ENCODE results near the gene NKAIN1. TPM values are rescaled to one million over a fixed set of nuclear protein-coding genes. Genes with fewer than 3 reads are reported as not detected.

NKAIN1 gene
- polyA plus RNA-seq, 2 of the 4 experiments (the other 2 are of a cell fraction), result 0.74 to 0.80 TPM

DNA sequence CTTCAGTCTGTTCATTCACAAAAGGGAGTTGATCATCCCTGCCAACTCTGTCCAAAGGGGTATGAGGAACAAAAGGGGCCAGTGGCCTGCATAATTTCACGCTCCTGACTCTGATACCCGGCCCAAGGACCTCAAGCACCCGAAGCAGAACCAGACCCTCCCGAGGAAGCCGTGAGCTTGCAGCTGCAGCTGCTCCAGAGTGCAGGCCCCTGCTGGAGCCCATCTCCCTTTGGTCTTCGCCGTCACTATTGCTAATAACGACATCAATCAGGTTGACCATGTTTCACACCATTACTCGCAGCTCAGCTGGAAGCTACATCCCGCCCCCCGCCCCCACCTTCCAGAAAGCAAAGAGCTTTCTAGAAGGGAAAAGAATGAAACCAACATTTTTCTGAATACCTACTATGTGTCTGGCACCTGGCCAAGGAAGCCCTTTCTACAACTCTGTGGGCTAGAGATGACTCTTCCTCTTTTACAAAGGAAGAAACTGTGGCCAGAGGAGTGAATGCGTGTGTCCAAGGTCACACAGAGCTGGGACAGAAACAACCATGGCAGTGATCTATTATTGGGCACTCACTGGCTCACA, 5.5 kb downstream of the NKAIN1 start (continued):
- no peak for TF ChIP-seq RAD21 (conservative IDR thresholded peaks at IDR 0.05 in 1 of 2, IDR thresholded peaks at IDR 0.05 in 1 of 2)
- TF ChIP-seq, protein P1, sequence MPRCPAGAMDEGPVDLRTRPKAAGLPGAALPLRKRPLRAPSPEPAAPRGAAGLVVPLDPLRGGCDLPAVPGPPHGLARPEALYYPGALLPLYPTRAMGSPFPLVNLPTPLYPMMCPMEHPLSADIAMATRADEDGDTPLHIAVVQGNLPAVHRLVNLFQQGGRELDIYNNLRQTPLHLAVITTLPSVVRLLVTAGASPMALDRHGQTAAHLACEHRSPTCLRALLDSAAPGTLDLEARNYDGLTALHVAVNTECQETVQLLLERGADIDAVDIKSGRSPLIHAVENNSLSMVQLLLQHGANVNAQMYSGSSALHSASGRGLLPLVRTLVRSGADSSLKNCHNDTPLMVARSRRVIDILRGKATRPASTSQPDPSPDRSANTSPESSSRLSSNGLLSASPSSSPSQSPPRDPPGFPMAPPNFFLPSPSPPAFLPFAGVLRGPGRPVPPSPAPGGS (IDR thresholded peaks at IDR 0.05), result no peak
- no peak for TF ChIP-seq TP53 (CRISPR knock-in tag; IDR thresholded peaks at IDR 0.05)
- no peak for TF ChIP-seq GATA3 (IDR thresholded peaks at IDR 0.05; ENCODE audit: borderline replicate concordance)
- TF ChIP-seq FOSB (CRISPR knock-in tag; IDR thresholded peaks at IDR 0.05), result no peak
- TF ChIP-seq FOSL2 (IDR thresholded peaks at IDR 0.05), result no peak
- TF ChIP-seq FOSL2 (CRISPR knock-in tag; IDR thresholded peaks at IDR 0.05), result no peak
- TF ChIP-seq POLR2AphosphoS2 (conservative IDR thresholded peaks at IDR 0.05; ENCODE audit: low read length), result no peak
- TF ChIP-seq, protein P2, sequence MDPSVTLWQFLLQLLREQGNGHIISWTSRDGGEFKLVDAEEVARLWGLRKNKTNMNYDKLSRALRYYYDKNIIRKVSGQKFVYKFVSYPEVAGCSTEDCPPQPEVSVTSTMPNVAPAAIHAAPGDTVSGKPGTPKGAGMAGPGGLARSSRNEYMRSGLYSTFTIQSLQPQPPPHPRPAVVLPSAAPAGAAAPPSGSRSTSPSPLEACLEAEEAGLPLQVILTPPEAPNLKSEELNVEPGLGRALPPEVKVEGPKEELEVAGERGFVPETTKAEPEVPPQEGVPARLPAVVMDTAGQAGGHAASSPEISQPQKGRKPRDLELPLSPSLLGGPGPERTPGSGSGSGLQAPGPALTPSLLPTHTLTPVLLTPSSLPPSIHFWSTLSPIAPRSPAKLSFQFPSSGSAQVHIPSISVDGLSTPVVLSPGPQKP (IDR thresholded peaks at IDR 0.05; ENCODE audit: low read depth, low read length), result no peak

DNA sequence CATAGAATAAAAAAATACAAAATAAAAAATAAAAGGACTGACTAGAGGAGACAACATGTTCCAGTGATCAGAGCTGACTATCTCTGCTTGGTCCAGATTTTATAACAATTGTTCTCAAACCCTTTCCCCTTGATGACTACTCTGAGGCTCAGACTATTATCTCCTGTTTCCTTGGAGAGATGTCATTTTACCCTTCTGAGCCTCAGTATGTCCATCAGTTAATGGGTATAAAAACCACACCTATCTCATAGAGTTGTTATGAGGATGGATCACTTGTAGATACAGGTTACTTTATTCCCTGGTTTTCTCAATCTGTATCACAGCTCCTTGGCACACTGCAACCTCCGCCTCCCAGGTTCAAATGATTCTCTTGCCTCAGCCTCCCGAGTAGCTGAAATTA, 7.0 kb downstream of the NKAIN1 start:
- Histone ChIP-seq H3K9me3 (no peaks in the 10 kb centered on the region), H3K4me2 (no peak overlapping the region), H3K4me3 (no peak overlapping the region), H3K4me1 (peaks cover 3% of the 10 kb centered on the region; the same call in 1 of the 3 replicates), H3K27ac (no peak overlapping the region)
- FAIRE-seq (no peak), ATAC-seq (no peak), DNase-seq (ENCODE audit: low read depth in 1 of 2, low spot score in 1 of 2) (no peak)
- POLR2A ChIA-PET, result no interaction called here
- CTCF ChIA-PET, result interaction anchor here (0.8 to 2.1 kb wide), 2 partner anchors 9 to 49 kb away, joined by 3 to 6 read pairs; no protein-coding TSS in a partner anchor
- TF ChIP-seq MAFK (IDR thresholded peaks at IDR 0.05; ENCODE audit: partially characterized antibody) (no peak), KDM1A (IDR thresholded peaks at IDR 0.05; ENCODE audit: low read depth) (no peak), NPAS2 (CRISPR knock-in tag; IDR thresholded peaks at IDR 0.05; ENCODE audit: borderline replicate concordance) (no peak), JUNB (IDR thresholded peaks at IDR 0.05) (no peak), GATA3 (IDR thresholded peaks at IDR 0.05; ENCODE audit: borderline replicate concordance) (no peak), RARB (CRISPR knock-in tag; IDR thresholded peaks at IDR 0.05) (no peak), RFX5 (IDR thresholded peaks at IDR 0.05) (no peak), CHD2 (IDR thresholded peaks at IDR 0.05; ENCODE audit: low read length, partially characterized antibody) (no peak), FOSL2 (IDR thresholded peaks at IDR 0.05) (no peak), FOSL2 (CRISPR knock-in tag; IDR thresholded peaks at IDR 0.05) (no peak), ZFP36 (IDR thresholded peaks at IDR 0.05; ENCODE audit: borderline replicate concordance, partially characterized antibody) (no peak), CBX2 (IDR thresholded peaks at IDR 0.05; ENCODE audit: borderline replicate concordance, low read depth) (no peak), NFE2L2 (conservative IDR thresholded peaks at IDR 0.05; ENCODE audit: low read length) (no peak), ZNF302 (CRISPR knock-in tag; IDR thresholded peaks at IDR 0.05) (no peak)
- TF ChIP-seq, protein P3, sequence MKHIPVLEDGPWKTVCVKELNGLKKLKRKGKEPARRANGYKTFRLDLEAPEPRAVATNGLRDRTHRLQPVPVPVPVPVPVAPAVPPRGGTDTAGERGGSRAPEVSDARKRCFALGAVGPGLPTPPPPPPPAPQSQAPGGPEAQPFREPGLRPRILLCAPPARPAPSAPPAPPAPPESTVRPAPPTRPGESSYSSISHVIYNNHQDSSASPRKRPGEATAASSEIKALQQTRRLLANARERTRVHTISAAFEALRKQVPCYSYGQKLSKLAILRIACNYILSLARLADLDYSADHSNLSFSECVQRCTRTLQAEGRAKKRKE (CRISPR knock-in tag; IDR thresholded peaks at IDR 0.05; ENCODE audit: low read depth), result no peak
- TF ChIP-seq, protein P4, sequence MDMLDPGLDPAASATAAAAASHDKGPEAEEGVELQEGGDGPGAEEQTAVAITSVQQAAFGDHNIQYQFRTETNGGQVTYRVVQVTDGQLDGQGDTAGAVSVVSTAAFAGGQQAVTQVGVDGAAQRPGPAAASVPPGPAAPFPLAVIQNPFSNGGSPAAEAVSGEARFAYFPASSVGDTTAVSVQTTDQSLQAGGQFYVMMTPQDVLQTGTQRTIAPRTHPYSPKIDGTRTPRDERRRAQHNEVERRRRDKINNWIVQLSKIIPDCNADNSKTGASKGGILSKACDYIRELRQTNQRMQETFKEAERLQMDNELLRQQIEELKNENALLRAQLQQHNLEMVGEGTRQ (IDR thresholded peaks at IDR 0.05), result no peak
- TF ChIP-seq, protein P5, sequence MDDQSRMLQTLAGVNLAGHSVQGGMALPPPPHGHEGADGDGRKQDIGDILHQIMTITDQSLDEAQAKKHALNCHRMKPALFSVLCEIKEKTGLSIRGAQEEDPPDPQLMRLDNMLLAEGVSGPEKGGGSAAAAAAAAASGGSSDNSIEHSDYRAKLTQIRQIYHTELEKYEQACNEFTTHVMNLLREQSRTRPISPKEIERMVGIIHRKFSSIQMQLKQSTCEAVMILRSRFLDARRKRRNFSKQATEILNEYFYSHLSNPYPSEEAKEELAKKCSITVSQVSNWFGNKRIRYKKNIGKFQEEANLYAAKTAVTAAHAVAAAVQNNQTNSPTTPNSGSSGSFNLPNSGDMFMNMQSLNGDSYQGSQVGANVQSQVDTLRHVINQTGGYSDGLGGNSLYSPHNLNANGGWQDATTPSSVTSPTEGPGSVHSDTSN (IDR thresholded peaks at IDR 0.05), result no peak
- TF ChIP-seq, protein P6, sequence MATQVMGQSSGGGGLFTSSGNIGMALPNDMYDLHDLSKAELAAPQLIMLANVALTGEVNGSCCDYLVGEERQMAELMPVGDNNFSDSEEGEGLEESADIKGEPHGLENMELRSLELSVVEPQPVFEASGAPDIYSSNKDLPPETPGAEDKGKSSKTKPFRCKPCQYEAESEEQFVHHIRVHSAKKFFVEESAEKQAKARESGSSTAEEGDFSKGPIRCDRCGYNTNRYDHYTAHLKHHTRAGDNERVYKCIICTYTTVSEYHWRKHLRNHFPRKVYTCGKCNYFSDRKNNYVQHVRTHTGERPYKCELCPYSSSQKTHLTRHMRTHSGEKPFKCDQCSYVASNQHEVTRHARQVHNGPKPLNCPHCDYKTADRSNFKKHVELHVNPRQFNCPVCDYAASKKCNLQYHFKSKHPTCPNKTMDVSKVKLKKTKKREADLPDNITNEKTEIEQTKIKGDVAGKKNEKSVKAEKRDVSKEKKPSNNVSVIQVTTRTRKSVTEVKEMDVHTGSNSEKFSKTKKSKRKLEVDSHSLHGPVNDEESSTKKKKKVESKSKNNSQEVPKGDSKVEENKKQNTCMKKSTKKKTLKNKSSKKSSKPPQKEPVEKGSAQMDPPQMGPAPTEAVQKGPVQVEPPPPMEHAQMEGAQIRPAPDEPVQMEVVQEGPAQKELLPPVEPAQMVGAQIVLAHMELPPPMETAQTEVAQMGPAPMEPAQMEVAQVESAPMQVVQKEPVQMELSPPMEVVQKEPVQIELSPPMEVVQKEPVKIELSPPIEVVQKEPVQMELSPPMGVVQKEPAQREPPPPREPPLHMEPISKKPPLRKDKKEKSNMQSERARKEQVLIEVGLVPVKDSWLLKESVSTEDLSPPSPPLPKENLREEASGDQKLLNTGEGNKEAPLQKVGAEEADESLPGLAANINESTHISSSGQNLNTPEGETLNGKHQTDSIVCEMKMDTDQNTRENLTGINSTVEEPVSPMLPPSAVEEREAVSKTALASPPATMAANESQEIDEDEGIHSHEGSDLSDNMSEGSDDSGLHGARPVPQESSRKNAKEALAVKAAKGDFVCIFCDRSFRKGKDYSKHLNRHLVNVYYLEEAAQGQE (IDR thresholded peaks at IDR 0.05), result no peak
- 57% methylated on average over 2 of the region's 2 CpGs for WGBS (ENCODE audit: missing lambda C conversion rate)

Data from A549 (cell line).